ENCODE measurements around the gene ITIH5.
A peak's percentile ranks its signal among the peaks of the same experiment; 100 is the strongest.

The ITIH5 gene

GRCh38 chr10:7580520-7580919 lies 86.2 kb downstream of the ITIH5 start:
- DNase-seq, result no peak

DNA sequence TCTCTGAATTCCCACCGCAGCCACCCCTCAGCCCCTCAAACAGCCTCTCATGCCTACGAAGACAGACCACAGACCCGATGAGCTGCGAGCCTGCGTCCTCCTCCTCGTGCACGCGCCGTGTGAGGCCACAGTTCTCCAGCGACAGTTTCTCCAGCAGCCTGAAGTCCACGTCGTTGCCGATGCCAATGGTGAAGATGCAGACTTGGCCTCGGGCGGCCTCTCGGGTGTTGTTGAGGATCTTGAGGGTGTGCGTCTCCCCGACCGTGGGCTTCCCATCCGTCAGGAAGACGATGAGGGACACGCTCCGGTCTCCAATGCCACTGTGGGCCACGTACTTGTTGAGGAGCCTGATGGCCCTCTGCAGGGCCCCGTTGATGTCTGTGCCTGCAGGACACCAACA lies 87.1 kb downstream of the ITIH5 start:
- no peak for DNase-seq

DNA sequence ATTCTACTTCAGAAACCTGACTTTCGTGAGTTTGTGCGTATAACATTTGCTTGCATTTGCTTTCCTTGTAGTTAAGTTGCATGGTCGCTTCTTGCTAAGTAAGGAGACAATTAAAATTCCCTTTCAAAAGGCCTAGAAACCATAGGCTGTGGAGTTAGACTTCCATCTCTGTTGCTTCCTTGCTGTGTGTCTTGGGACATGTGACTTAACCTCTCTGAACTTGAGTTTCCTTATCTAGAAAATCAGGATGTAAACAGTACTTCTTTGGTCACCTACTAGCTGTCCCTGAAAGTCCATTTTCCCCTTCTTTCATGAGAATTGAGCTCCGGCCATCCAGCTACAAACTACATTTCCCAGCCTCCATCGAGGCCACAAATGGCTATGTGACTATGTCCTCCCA lies 89.2 kb downstream of the ITIH5 start:
- DNase-seq, result no peak

DNA sequence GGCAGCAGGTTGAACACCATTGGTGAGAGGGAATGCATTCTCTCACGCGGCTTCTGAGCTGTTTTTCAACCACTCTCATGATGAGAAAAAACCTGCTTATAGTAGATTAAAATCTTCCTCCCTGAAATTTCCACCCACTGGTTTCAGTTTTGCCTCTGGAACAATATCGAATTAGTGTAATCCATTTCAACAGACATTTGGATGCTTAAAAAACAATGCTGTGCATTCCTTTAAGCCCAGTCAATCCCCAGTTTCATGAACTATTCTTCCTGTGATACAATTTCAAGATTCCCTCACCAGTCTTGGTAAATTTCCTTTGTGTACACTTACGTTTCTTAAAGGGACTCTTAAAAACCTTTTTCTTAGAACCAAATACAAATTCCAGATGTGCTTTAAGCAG lies 89.6 kb downstream of the ITIH5 start:
- no peak for DNase-seq

DNA sequence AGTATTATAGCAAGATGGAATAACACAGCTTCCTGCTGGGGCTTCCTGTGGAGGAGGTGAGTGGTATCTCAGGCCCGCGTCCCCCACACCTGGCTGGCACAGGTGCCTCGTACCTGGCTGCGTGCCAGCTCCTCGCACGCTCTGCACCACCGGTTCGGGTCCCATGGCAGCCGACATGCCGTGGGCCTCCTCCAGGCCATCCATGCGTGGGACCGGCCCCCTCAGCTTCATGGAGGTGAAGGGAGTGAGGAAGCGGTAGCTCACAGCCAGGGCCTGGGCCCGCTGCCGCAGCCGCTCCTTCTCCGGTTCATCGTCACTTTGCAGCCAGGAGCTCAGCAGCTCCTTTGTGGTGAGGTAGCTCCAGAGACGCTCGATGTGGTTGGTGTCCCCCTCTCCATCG lies 90.4 kb downstream of the ITIH5 start:
- peak in 1 of 3 experiments; percentile 6 for DNase-seq

GRCh38 chr10:7572391-7572790 lies 94.4 kb downstream of the ITIH5 start:
- peak in 1 of 3 experiments; percentile 3 for DNase-seq

DNA sequence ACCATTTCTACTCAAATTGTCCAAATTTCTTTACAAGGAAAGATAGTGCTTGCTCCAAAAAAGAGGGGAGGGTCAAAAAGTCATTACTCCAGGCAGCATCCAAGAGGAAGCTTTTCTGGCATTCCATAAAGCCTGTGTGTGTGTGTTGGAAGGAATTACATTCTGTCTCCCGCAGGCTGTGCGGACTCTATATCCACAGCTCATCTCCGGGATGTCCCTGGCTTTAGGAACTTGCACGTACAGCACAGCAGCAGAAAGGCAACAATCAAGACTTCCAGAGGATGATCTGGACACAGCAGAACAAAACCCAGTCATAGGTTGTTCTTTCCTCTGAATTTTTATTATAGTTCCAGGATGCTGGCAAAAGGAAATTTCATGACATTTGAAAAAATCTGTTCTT lies 94.8 kb downstream of the ITIH5 start:
- no peak for DNase-seq

- peak in 1 of 3 experiments; percentile 39 for DNase-seq
Observed at GRCh38 chr10:7567911-7568620, 98.7 kb downstream of the ITIH5 start.

- no peak for DNase-seq
Observed at GRCh38 chr10:7566891-7567290, 99.9 kb downstream of the ITIH5 start.

GRCh38 chr10:7565871-7566270 lies 100.9 kb downstream of the ITIH5 start:
- DNase-seq, result no peak

GRCh38 chr10:7563770-7564169 lies 103.0 kb downstream of the ITIH5 start:
- DNase-seq, result peak in 1 of 3 experiments; percentile 5

- DNase-seq, result no peak
Observed at GRCh38 chr10:7563368-7563767, 103.4 kb downstream of the ITIH5 start.

GRCh38 chr10:7561985-7562384 lies 104.8 kb downstream of the ITIH5 start:
- DNase-seq, result no peak

DNA sequence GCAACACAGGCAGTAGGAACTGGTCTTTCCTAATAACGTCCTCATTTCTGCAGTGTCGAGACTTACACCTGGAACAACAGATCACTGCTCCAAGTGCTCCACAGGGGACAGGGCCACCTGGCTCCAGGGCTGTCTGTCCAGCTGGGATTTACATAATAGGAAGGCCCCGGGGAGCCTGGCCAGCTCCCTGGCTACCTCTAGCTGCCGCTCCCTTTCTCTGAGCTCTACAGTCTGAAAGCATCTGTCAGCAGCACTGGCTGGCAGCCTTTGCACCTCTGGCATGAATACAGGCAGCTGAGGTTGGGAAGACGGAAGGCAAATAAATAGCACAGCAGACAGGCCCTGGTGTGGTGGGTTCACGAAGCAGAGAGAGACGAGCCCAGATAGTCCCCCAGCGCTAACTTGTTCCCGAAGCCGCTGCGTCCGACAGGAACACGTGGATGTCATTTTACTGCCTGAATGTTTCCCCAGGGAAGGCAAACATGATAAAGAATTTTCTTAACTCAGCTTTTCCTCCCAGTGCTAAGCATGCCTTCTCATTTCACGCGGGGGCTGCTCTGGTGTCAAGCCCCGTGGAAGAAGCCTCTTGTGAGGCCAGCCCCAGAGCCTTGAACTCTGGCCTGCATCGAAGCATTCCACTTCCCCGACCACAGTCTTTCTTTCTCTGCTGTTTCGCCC lies 105.4 kb downstream of the ITIH5 start:
- peak in 2 of 3 experiments; percentile 68 to 87 for DNase-seq

GRCh38 chr10:7560519-7560918 lies 106.2 kb downstream of the ITIH5 start:
- DNase-seq, result no peak

GRCh38 chr10:7559386-7559785 lies 107.4 kb downstream of the ITIH5 start:
- no peak for DNase-seq

- no peak for DNase-seq
Observed at GRCh38 chr10:7558036-7558435, 108.7 kb downstream of the ITIH5 start.

GRCh38 chr10:7553531-7553930 lies 113.2 kb downstream of the ITIH5 start:
- peak; percentile 5 to 58 (median 18) for DNase-seq

DNA sequence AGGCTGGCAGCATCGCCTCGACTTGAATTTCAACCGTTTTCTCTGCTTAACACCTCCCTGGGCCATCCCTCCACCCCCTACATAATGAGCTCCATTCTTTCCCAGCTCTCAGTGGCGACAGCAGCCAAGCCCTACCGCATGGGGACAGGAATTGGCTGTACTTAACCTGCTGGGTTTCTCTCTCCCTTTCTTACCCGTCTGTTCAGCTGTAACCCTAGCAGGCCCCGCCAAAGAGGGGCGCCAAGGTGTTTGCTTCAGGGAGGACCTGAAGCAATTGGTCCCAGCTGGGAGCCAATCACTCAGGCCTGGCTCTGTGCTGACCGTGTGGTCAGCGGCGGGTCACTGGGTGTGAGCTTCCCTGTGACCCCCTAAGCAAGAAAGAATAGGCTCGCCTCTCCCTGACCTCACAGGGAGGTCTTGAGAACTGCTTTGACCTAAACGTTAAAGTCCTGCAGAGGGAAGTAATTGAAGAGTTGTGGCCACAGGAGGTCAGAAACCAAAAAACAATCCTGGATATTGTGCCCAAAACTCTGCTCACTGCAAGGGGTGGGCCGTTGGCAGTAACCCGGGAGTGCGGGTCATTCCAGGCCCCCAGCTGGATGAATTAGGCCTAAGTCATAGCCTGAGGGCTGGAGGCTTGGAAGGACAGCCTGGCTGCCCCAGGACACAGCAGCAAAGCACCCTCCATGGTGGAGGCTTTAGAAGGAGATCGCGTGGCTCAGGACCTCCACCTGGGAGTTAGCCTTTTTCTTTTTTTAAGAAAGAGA lies 114.6 kb downstream of the ITIH5 start:
- DNase-seq, result peak in 2 of 3 experiments; percentile 18 to 65

GRCh38 chr10:7551289-7551688 lies 115.5 kb downstream of the ITIH5 start:
- no peak for DNase-seq

DNA sequence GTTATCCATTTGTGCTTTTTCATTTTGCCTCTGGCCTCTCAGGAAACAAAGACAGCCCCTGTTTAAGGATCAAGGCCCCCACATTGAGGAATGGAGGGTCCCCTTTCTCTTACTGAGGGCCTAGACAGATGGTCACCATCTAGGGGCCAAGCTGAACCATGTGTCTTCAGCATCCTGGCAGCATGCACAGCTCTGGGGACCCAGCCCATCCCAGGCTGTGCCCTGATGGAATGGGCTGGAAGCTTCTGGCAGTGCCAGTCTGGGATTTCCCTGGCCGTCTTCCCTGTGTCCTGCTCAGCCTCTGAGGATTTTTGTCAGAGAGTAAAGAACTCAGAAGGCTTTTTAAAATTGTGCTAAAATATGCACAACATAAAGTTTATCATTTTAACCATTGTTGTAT lies 116.8 kb downstream of the ITIH5 start:
- no peak for DNase-seq

GRCh38 chr10:7547829-7548228 lies 118.9 kb downstream of the ITIH5 start:
- no peak for DNase-seq

DNA sequence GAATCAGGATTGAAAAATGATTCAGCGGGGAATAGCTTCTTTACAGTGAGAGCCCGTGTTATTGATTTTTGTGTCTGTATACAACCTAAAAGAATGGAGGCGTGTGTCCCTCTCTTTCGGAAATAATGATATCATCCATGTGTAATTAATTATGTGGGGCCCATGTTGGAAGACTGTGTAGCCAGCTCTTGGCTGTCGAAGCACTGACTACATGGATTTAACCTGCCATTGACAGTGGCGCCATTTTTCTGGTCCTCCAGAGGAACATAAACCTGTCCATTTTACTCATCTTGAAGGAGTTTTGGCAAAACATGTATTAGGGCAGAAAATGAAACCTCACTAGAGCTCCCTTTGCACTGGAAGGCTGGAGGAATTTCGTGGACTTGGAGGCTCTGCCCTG lies 119.6 kb downstream of the ITIH5 start:
- DNase-seq, result no peak

Data from NCI-H1417 (cell line).